GM12864 (cell line): Measurements from ENCODE around the gene RUFY3.
"Not testable (repeated sequence)": the region's sequence is repeated elsewhere in the genome, so short reads cannot be mapped to it uniquely, and the experiment has no call there.

Source experiments
- DNase-seq: peaks from one replicate; pipeline ENCODE4 v3.0.0-alpha.2; 2011; ENCODE audit warnings: low read depth
- H3K4me3 ChIP-seq: 2 replicates; pipeline ENCODE4 v1.5.1; 2011; ENCODE audit warnings: mild to moderate bottlenecking, low read depth, low read length, control low read depth
- CTCF ChIP-seq: IDR thresholded peaks from 2 replicates; pipeline ENCODE4 v1.5.1; 2011; ENCODE audit warnings: low read depth, mild to moderate bottlenecking, moderate library complexity, low read length, control low read depth, inconsistent platforms; ENCODE audit errors: missing control alignments

RUFY3 gene

GRCh38 chr4:70760662-70761061 is 38.9 kb downstream of the RUFY3 start:
- no peak overlapping the region for H3K4me3 ChIP-seq
- DNase-seq: no peak
- TF ChIP-seq CTCF: no peak

GRCh38 chr4:70761276-70761816 is 39.6 kb downstream of the RUFY3 start:
- no peak for TF ChIP-seq CTCF
- no peak for DNase-seq
- no peak overlapping the region for H3K4me3 ChIP-seq

GRCh38 chr4:70765368-70765767 is 43.6 kb downstream of the RUFY3 start:
- no peak for DNase-seq
- no peak overlapping the region for H3K4me3 ChIP-seq
- TF ChIP-seq CTCF: no peak

GRCh38 chr4:70768301-70768948 is 46.7 kb downstream of the RUFY3 start:
- TF ChIP-seq CTCF: no peak
- H3K4me3 ChIP-seq: no peak overlapping the region
- no peak for DNase-seq

- not testable (repeated sequence) for DNase-seq, H3K4me3 ChIP-seq
Observed at GRCh38 chr4:70769396-70769795, 47.6 kb downstream of the RUFY3 start.

GRCh38 chr4:70772929-70773555 is 51.3 kb downstream of the RUFY3 start:
- TF ChIP-seq CTCF: no peak
- H3K4me3 ChIP-seq: no peak overlapping the region
- no peak for DNase-seq

GRCh38 chr4:70778888-70779422 is 57.2 kb downstream of the RUFY3 start:
- no peak for DNase-seq
- no peak overlapping the region for H3K4me3 ChIP-seq
- TF ChIP-seq CTCF: no peak
